ENCODE measurements around the gene CEACAM3. TPM values are rescaled to one million over a fixed set of nuclear protein-coding genes. Genes with fewer than 3 reads are reported as not detected.

CEACAM3 gene
- total and polyA plus RNA-seq, 4 donors: 0.37 to 0.70 (median 0.59) TPM; not detected in 1

GRCh38 chr19:41795031-41795461 lies 1.3 kb upstream of the CEACAM3 start:
- no peak overlapping the region for H3K27ac ChIP-seq (ENCODE audit: low read depth in 1 of 2, low read length in 2 of 2)
- WGBS: 43% methylated on average over 5 of the region's 5 CpGs
- H3K27me3 ChIP-seq (ENCODE audit: control insufficient read depth in 4 of 4, insufficient read depth in 4 of 4, low read length in 3 of 4): peaks cover 0 to 9% (median 0%) of the 10 kb centered on the region in 4 donors
- H3K36me3 ChIP-seq (ENCODE audit: control insufficient read depth in 4 of 4, insufficient read depth in 3 of 4, low read depth in 1 of 4, low read length in 3 of 4): no peaks in the 10 kb centered on the region
- no peaks in the 10 kb centered on the region for H3K9me3 ChIP-seq (ENCODE audit: control insufficient read depth in 4 of 4, low read length in 3 of 4)
- TF ChIP-seq NR2F2 (IDR thresholded peaks at IDR 0.05) (no peak), FOXA2 (IDR thresholded peaks at IDR 0.05) (peak; percentile 20), CTCF (IDR thresholded peaks at IDR 0.05; ENCODE audit: low read depth, low read length, missing input control) (peak; percentile 57), RAD21 (IDR thresholded peaks at IDR 0.05) (peak; percentile 42 to 73), SP1 (IDR thresholded peaks at IDR 0.05) (no peak), YY1 (IDR thresholded peaks at IDR 0.05) (no peak), RXRA (IDR thresholded peaks at IDR 0.05) (no peak)
- H3K4me3 ChIP-seq (ENCODE audit: low read depth in 1 of 3, low read length in 3 of 3): no peak overlapping the region
- H3K4me1 ChIP-seq (ENCODE audit: control insufficient read depth in 4 of 4, insufficient read depth in 4 of 4, low read length in 3 of 4): no peaks in the 10 kb centered on the region
- no peak overlapping the region for H3K9ac ChIP-seq (ENCODE audit: low read depth in 1 of 2, low read length in 2 of 2)
- DNase-seq (ENCODE audit: low spot score): peak; percentile 45

DNA sequence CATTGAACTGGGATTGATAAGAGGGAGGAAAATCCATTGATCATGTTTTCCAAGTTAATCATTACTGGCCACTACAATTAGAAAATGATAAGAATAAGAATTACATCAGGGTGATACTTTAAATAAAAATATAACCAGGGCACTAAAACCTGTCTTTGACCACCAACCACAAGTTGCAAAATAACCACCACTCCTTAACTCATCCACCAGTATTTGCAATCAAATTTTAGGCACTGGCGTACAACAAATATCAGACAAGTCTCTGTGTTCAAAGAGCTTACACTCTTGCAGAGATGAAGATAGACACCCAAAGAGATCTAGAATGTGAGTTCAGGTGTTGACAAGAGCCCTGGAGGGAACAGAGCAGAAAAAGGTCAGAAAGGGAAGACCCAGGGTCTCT lies 514 bp downstream of the CEACAM3 start:
- Histone ChIP-seq H3K9ac (ENCODE audit: low read depth in 1 of 2, low read length in 2 of 2) (no peak overlapping the region), H3K27ac (ENCODE audit: low read depth in 1 of 2, low read length in 2 of 2) (peak overlapping the region in 1 of 2 donors; percentile 42), H3K27me3 (ENCODE audit: control insufficient read depth in 4 of 4, insufficient read depth in 4 of 4, low read length in 3 of 4) (peaks cover 0 to 9% (median 0%) of the 10 kb centered on the region in 4 donors), H3K9me3 (ENCODE audit: control insufficient read depth in 4 of 4, low read length in 3 of 4) (peaks cover 0 to 3% (median 0%) of the 10 kb centered on the region in 4 donors), H3K4me1 (ENCODE audit: control insufficient read depth in 4 of 4, insufficient read depth in 4 of 4, low read length in 3 of 4) (no peaks in the 10 kb centered on the region), H3K36me3 (ENCODE audit: control insufficient read depth in 4 of 4, insufficient read depth in 3 of 4, low read depth in 1 of 4, low read length in 3 of 4) (no peaks in the 10 kb centered on the region), H3K4me3 (ENCODE audit: low read depth in 1 of 3, low read length in 3 of 3) (no peak overlapping the region)
- WGBS: 83% methylated on average over 1 of the region's 1 CpG
- TF ChIP-seq HNF4A (conservative IDR thresholded peaks at IDR 0.05) (no peak), EGR1 (IDR thresholded peaks at IDR 0.05; ENCODE audit: low read depth in 2 of 2) (no peak), GABPA (IDR thresholded peaks at IDR 0.05 in 1 of 2, conservative IDR thresholded peaks at IDR 0.05 in 1 of 2) (no peak), SP1 (IDR thresholded peaks at IDR 0.05) (no peak), NR2F2 (IDR thresholded peaks at IDR 0.05) (no peak), ZBTB33 (IDR thresholded peaks at IDR 0.05) (no peak), FOXA1 (IDR thresholded peaks at IDR 0.05) (no peak), CTCF (IDR thresholded peaks at IDR 0.05; ENCODE audit: low read depth, low read length, missing input control) (no peak), REST (IDR thresholded peaks at IDR 0.05) (no peak), FOXA2 (IDR thresholded peaks at IDR 0.05) (no peak), RXRA (IDR thresholded peaks at IDR 0.05) (no peak), JUND (IDR thresholded peaks at IDR 0.05) (no peak), YY1 (IDR thresholded peaks at IDR 0.05) (no peak), HNF4G (IDR thresholded peaks at IDR 0.05) (no peak)
- TF ChIP-seq, protein P1, sequence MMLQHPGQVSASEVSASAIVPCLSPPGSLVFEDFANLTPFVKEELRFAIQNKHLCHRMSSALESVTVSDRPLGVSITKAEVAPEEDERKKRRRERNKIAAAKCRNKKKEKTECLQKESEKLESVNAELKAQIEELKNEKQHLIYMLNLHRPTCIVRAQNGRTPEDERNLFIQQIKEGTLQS (IDR thresholded peaks at IDR 0.05): no peak
- DNase-seq (ENCODE audit: low spot score): no peak

All from liver (tissue), 9 donors.